HCT116 (cell line): ENCODE results near the gene PPIL4. TPM values are rescaled to one million over a fixed set of nuclear protein-coding genes. Genes with fewer than 3 reads are reported as not detected.

ENCODE experiments used
- ATAC-seq: fragments of 200-7000 bp; cut with Tn5 transposase; 2 replicates; pipeline ENCODE4 v1.9.1; 2020; ENCODE audit warnings: mild to moderate bottlenecking, moderate library complexity
- BruUV-seq: library from RNA; stranded (reverse); fragments of 400-500 nt; replicated peaks from 2 replicates; lab custom pipeline; 2021; lab: Mats Ljungman, UMichigan
- CTCF ChIA-PET: fragments of 300-600 bp; sonication (Branson Sonifier 250); formaldehyde crosslinking; loops from one replicate; lab custom pipeline; 2021; ENCODE audit warnings: antibody characterized with exemption; lab: Charles Lee
- POLR2A ChIA-PET: fragments of 300-600, 350-600 bp; sonication (Branson Sonifier 250); formaldehyde crosslinking; loops from one replicate; lab custom pipeline; 2021; ENCODE audit warnings: antibody characterized with exemption; lab: Charles Lee
- RAD21 ChIA-PET, 2 experiments: fragments of 300-600 bp; sonication (Branson Sonifier 250); formaldehyde crosslinking; loops; one replicate each; lab custom pipeline; 2023; ENCODE audit warnings: low total read pairs in 2 of 2; ENCODE audit not compliant: uncharacterized antibody in 2 of 2, unreplicated experiment in 2 of 2, low non-redundant PET in 1 of 2; lab: Charles Lee
- DNase-seq: peaks from one replicate; pipeline ENCODE4 v3.0.0-alpha.2; 2010; ENCODE audit warnings: low read depth, low spot score
- H2AFZ ChIP-seq: fragments of 200-600 bp; shearing (Covaris generic), sonication (generic); 2 replicates; pipeline ENCODE4 v1.6.1; 2017; ENCODE audit warnings: low read depth, mixed run types, mixed read lengths, antibody characterized with exemption, low read length; ENCODE audit not compliant: poor library complexity, severe bottlenecking
- H3K27ac ChIP-seq: 2 replicates; pipeline ENCODE4 v1.5.1; 2012; ENCODE audit warnings: low read depth, low read length
- H3K27me3 ChIP-seq: fragments of 200-600 bp; sonication (generic); 2 replicates; pipeline ENCODE4 v1.6.1; 2016; ENCODE audit warnings: mixed run types, low read length, mixed read lengths; ENCODE audit not compliant: insufficient read depth
- H3K36me3 ChIP-seq, 2 experiments: fragments of 200-500 bp in 1 of 2; fragments of 200-600 bp in 1 of 2; sonication (Bioruptor generic) in 1 of 2; sonication (generic) in 1 of 2; 2 replicates each; pipeline versions ENCODE4 v1.5.1 to v1.6.1; 2014 to 2016; ENCODE audit warnings: low read length in 2 of 2, inconsistent platforms in 1 of 2, mixed read lengths in 1 of 2, mixed run types in 1 of 2; ENCODE audit not compliant: insufficient read depth in 2 of 2, control insufficient read depth in 1 of 2
- H3K4me1 ChIP-seq, 2 experiments: fragments of 200-600 bp in 1 of 2; sonication (generic) in 1 of 2; 2 replicates each; pipeline versions ENCODE4 v1.5.1 to v1.6.1; 2012 to 2017; ENCODE audit warnings: low read length in 2 of 2, inconsistent platforms in 1 of 2, mild to moderate bottlenecking in 1 of 2, mixed read lengths in 1 of 2, mixed run types in 1 of 2, moderate library complexity in 1 of 2; ENCODE audit not compliant: insufficient read depth in 2 of 2, control insufficient read depth in 1 of 2
- H3K4me2 ChIP-seq: fragments of 200-600 bp; sonication (generic); 2 replicates; pipeline ENCODE4 v1.6.1; 2017; ENCODE audit warnings: mixed run types, low read length, mixed read lengths
- H3K4me3 ChIP-seq, 2 experiments: fragments of 200-600 bp in 1 of 2; sonication (generic) in 1 of 2; replicated peaks in 1 of 2; 2 replicates each; pipeline ENCODE4 v1.5.1; 2011 to 2016; ENCODE audit warnings: low read length in 2 of 2, control low read depth in 1 of 2, low read depth in 1 of 2, mild to moderate bottlenecking in 1 of 2, mixed read lengths in 1 of 2, mixed run types in 1 of 2
- H3K79me2 ChIP-seq: fragments of 200-600 bp; sonication (generic); 2 replicates; pipeline ENCODE4 v1.6.1; 2017; ENCODE audit warnings: mild to moderate bottlenecking, mixed run types, low read length, moderate library complexity, mixed read lengths; ENCODE audit not compliant: insufficient read depth
- H3K9ac ChIP-seq: fragments of 200-600 bp; sonication (generic); 2 replicates; pipeline ENCODE4 v1.6.1; 2016; ENCODE audit warnings: low read length, mixed read lengths
- H3K9me2 ChIP-seq: fragments of 200-600 bp; sonication (generic), shearing (Covaris generic); 2 replicates; pipeline ENCODE4 v1.6.1; 2017; ENCODE audit warnings: mixed run types, mild to moderate bottlenecking, moderate library complexity; ENCODE audit not compliant: insufficient read depth
- H3K9me3 ChIP-seq, 2 experiments: fragments of 200-500 bp in 1 of 2; fragments of 200-600 bp in 1 of 2; sonication (Bioruptor generic) in 1 of 2; sonication (generic) in 1 of 2; 2 replicates each; pipeline ENCODE4 v1.6.1; 2014 to 2017; ENCODE audit warnings: low read length in 2 of 2, mixed read lengths in 2 of 2, inconsistent platforms in 1 of 2, low read depth in 1 of 2, mild to moderate bottlenecking in 1 of 2, mixed run types in 1 of 2, moderate library complexity in 1 of 2; ENCODE audit not compliant: control insufficient read depth in 1 of 2, insufficient read depth in 1 of 2
- H4K20me1 ChIP-seq: fragments of 200-600 bp; sonication (generic), shearing (Covaris generic); 2 replicates; pipeline ENCODE4 v1.6.1; 2017; ENCODE audit warnings: mixed run types, mild to moderate bottlenecking, moderate library complexity; ENCODE audit not compliant: insufficient read depth
- CBX3 ChIP-seq: IDR thresholded peaks from 2 replicates; pipeline ENCODE4 v1.6.1; 2012; ENCODE audit warnings: low read depth
- CEBPB ChIP-seq: IDR thresholded peaks from 2 replicates; pipeline ENCODE4 v1.6.1; 2012; ENCODE audit warnings: low read depth
- ELF1 ChIP-seq: IDR thresholded peaks from 2 replicates; pipeline ENCODE4 v1.6.1; 2012; ENCODE audit warnings: low read depth, borderline replicate concordance
- POLR2AphosphoS5 ChIP-seq: IDR thresholded peaks from 2 replicates; pipeline ENCODE4 v1.6.1; 2011; ENCODE audit warnings: mild to moderate bottlenecking, low read depth, low read length, moderate library complexity
- REST ChIP-seq: IDR thresholded peaks from 2 replicates; pipeline ENCODE4 v1.6.1; 2012; ENCODE audit warnings: low read depth
- SP1 ChIP-seq: IDR thresholded peaks from 2 replicates; pipeline ENCODE4 v1.6.1; 2012; ENCODE audit warnings: low read depth
- SRF ChIP-seq: IDR thresholded peaks from 2 replicates; pipeline ENCODE4 v1.6.1; 2012; ENCODE audit warnings: low read depth
- YY1 ChIP-seq: IDR thresholded peaks from 2 replicates; pipeline ENCODE4 v1.6.1; 2011; ENCODE audit warnings: low read length, low read depth, moderate library complexity, mild to moderate bottlenecking; ENCODE audit not compliant: insufficient replicate concordance; ENCODE audit errors: extremely low read depth
- intact Hi-C: fragments of 100-400 bp; cut with micrococcal nuclease; formaldehyde crosslinking; loops from 2 replicates; pipeline ENCODE4 v1.10.0; 2022
- total RNA-seq: library from RNA; stranded (reverse); gene quantifications from one replicate; pipeline ENCODE4 v1.2.1, GENCODE V29; 2021; ENCODE audit not compliant: unreplicated experiment

The PPIL4 gene
- total RNA-seq, 1 experiment from 2014 or later = 31.0 TPM

- H3K27me3 ChIP-seq = no peaks in the 10 kb centered on the region
- ATAC-seq (no peak), DNase-seq (no peak)
- H3K9ac ChIP-seq = no peak overlapping the region
- H3K9me3 ChIP-seq = no peaks in the 10 kb centered on the region
- H3K4me1 ChIP-seq = peaks cover 8 to 10% of the 10 kb centered on the region in 2 experiments; a peak in 3 of 4 replicates
- no peak for TF ChIP-seq SP1
- TF ChIP-seq YY1 = no peak
- TF ChIP-seq SRF = no peak
- no peak for TF ChIP-seq CBX3
- TF ChIP-seq ELF1 = no peak
- no peak for TF ChIP-seq POLR2AphosphoS5
- no peak for TF ChIP-seq REST
- TF ChIP-seq CEBPB = no peak
- H3K79me2 ChIP-seq = no peaks in the 10 kb centered on the region
- intact Hi-C loops = no loop called here
- no peak overlapping the region for H3K4me2 ChIP-seq
- no peaks in the 10 kb centered on the region for H3K36me3 ChIP-seq
- POLR2A ChIA-PET = no interaction called here
- CTCF ChIA-PET = interaction anchor here (1.8 kb wide), 1 partner anchor 25 kb away, joined by 5 read pairs; no protein-coding TSS in a partner anchor
- H4K20me1 ChIP-seq = no peaks in the 10 kb centered on the region
- H3K4me3 ChIP-seq = no peak overlapping the region
- H2AFZ ChIP-seq = no peak overlapping the region
- no peak overlapping the region for H3K27ac ChIP-seq
- BruUV-seq = no TSS peak
- no peaks in the 10 kb centered on the region for H3K9me2 ChIP-seq
- RAD21 ChIA-PET = no interaction called here
Measured at GRCh38 chr6:149457316-149457884, 88.4 kb downstream of the PPIL4 start.
